GM23338 (cell line): Measurements from ENCODE around the gene SLITRK1. TPM values are rescaled to one million over a fixed set of nuclear protein-coding genes. Genes with fewer than 3 reads are reported as not detected.

Source experiments
- ATAC-seq: fragments of 200-7000 bp; cut with Tn5 transposase; 3 replicates; pipeline ENCODE4 v1.9.1; 2020
- DNase-seq: peaks from one replicate; pipeline ENCODE4 v3.0.0-alpha.2; 2015; ENCODE audit warnings: low spot score
- H2AFZ ChIP-seq: fragments of 200-600 bp; sonication (generic); 2 replicates; pipeline ENCODE4 v1.8.0; 2016; ENCODE audit warnings: antibody characterized with exemption, mild to moderate bottlenecking, moderate library complexity
- H3F3A ChIP-seq: fragments of 200-600 bp; sonication (generic); replicated peaks from 2 replicates; pipeline ENCODE4 v1.8.0; 2017; ENCODE audit warnings: antibody characterized with exemption, mixed run types, low read depth
- H3K27ac ChIP-seq: fragments of 200-600 bp; sonication (generic); 2 replicates; pipeline ENCODE4 v1.6.1; 2016; ENCODE audit warnings: low read depth
- H3K27me3 ChIP-seq: fragments of 200-600 bp; sonication (generic); 2 replicates; pipeline ENCODE4 v1.8.0; 2016; ENCODE audit warnings: mild to moderate bottlenecking, mixed run types, moderate library complexity; ENCODE audit not compliant: insufficient read depth
- H3K36me3 ChIP-seq: fragments of 200-600 bp; sonication (generic); 2 replicates; pipeline ENCODE4 v1.8.0; 2016; ENCODE audit warnings: mild to moderate bottlenecking; ENCODE audit not compliant: insufficient read depth
- H3K4me1 ChIP-seq: fragments of 200-600 bp; sonication (generic); 2 replicates; pipeline ENCODE4 v1.8.0; 2016; ENCODE audit warnings: mild to moderate bottlenecking, moderate library complexity; ENCODE audit not compliant: insufficient read depth
- H3K4me2 ChIP-seq: fragments of 200-600 bp; sonication (generic); 2 replicates; pipeline ENCODE4 v1.7.1; 2017; ENCODE audit warnings: mixed run types
- H3K4me3 ChIP-seq: fragments of 200-600 bp; sonication (generic); 2 replicates; pipeline ENCODE4 v1.6.1; 2016; ENCODE audit warnings: mixed run types
- H3K79me2 ChIP-seq: fragments of 200-600 bp; sonication (generic); replicated peaks from 2 replicates; pipeline ENCODE4 v1.8.0; 2017; ENCODE audit warnings: mild to moderate bottlenecking; ENCODE audit not compliant: insufficient read depth
- H3K9me2 ChIP-seq: fragments of 200-600 bp; sonication (generic); 2 replicates; pipeline ENCODE4 v1.8.0; 2017; ENCODE audit not compliant: insufficient read depth
- H4K20me1 ChIP-seq: fragments of 200-600 bp; sonication (generic); replicated peaks from 2 replicates; pipeline ENCODE4 v1.8.0; 2017; ENCODE audit warnings: mild to moderate bottlenecking; ENCODE audit not compliant: insufficient read depth
- H3K27ac Mint-ChIP-seq: 2 replicates; pipeline ENCODE4 v1.8.0; 2020; ENCODE audit warnings: inconsistent platforms, mild to moderate bottlenecking, moderate library complexity, mixed read lengths
- H3K27me3 Mint-ChIP-seq: 3 replicates; pipeline ENCODE4 v1.8.0; 2022; ENCODE audit warnings: low read depth, mild to moderate bottlenecking, moderate library complexity, mixed read lengths, inconsistent platforms; ENCODE audit not compliant: insufficient read depth, poor library complexity
- H3K36me3 Mint-ChIP-seq: 3 replicates; pipeline ENCODE4 v1.8.0; 2021; ENCODE audit warnings: low read depth, mild to moderate bottlenecking, inconsistent platforms, moderate library complexity, mixed read lengths
- H3K4me1 Mint-ChIP-seq: 3 replicates; pipeline ENCODE4 v1.8.0; 2020; ENCODE audit warnings: mild to moderate bottlenecking, inconsistent platforms, mixed read lengths
- H3K4me3 Mint-ChIP-seq: 3 replicates; pipeline ENCODE4 v1.8.0; 2021; ENCODE audit warnings: moderate library complexity, mild to moderate bottlenecking, inconsistent platforms, mixed read lengths
- H3K9me3 Mint-ChIP-seq: 3 replicates; pipeline ENCODE4 v1.8.0; 2020; ENCODE audit warnings: moderate library complexity, mild to moderate bottlenecking, inconsistent platforms, mixed read lengths
- EZH2 ChIP-seq: fragments of 200-600 bp; sonication (generic); IDR thresholded peaks from one replicate; pipeline ENCODE4 v1.8.0; 2017; ENCODE audit warnings: antibody characterized with exemption, mild to moderate bottlenecking, low read depth; ENCODE audit not compliant: unreplicated experiment
- NANOG ChIP-seq: IDR thresholded peaks from 2 replicates; pipeline ENCODE4 v1.6.1; 2016; ENCODE audit warnings: antibody characterized with exemption, borderline replicate concordance
- polyA plus RNA-seq: library from polyadenylated mRNA; unstranded; fragments of >200 nt; fragmentation: Nextera tagmentation; extraction: Ambion mirVana; gene quantifications from 2 replicates; pipeline ENCODE4 v1.2.1, GENCODE V29; 2016
- total RNA-seq: library from RNA; depleted of rRNA; stranded (reverse); fragments of >200 nt; shearing (Covaris generic); gene quantifications from 2 replicates; pipeline ENCODE4 v1.2.3, GENCODE V29; 2014
- TF ChIP-seq, protein P1 (sequence below): IDR thresholded peaks from one replicate; pipeline ENCODE4 v1.6.1; 2018; ENCODE audit warnings: antibody characterized with exemption; ENCODE audit not compliant: unreplicated experiment

Gene SLITRK1
- total and polyA plus RNA-seq, 2 experiments from 2014 or later, result 0.29 to 1.1 TPM

DNA sequence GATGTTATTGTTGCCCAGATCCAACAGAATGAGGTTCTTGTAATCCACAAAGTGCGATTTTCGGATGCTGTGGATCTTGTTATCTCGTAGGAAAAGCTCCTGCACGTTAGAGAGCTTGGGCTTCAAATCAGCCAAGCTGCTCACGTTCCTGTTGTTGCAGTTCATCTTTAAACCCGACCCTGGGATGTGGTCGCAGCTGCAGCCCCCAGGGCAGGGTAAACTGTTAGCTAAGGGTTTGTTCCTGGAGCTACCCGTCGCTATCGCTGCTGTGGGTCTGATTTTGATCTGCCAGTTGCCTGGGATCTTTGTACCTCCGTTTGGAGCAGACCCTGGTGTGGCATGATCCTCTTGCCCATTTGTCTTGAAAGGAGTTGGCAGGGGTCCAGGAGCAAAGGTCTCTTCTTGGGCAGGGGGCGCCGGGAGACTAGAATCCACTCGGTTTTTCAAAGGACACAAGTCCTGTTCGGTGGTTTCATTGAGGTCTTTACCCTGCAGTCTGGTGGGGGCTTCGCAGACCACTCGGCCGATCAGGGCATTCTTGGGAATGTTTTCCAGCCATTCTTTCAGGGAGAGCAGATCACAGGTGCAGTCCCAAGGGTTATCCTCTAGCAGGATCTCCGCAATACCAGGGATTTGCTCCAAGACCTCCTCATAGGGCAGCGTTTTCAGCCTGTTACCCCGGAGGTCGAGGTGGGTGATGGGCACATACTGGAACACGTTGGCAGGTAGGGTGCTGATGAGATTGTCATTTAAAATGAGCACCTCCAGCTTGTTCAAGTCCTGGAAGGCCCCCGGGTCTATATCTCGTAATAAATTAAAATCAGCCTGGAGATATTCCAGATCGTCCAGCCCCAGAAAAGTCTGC, 1.8 kb downstream of the SLITRK1 start:
- Histone ChIP-seq H3F3A (no peaks in the 10 kb centered on the region), H3K9me2 (no peaks in the 10 kb centered on the region), H3K36me3 (no peaks in the 10 kb centered on the region), H3K4me3 (peak overlapping the region; percentile 53), H3K4me1 (peaks cover 47% of the 10 kb centered on the region), H3K79me2 (no peaks in the 10 kb centered on the region), H3K27me3 (peaks cover 83% of the 10 kb centered on the region), H4K20me1 (no peaks in the 10 kb centered on the region), H2AFZ (peak overlapping the region; percentile 93), H3K27ac (no peak overlapping the region), H3K4me2 (peak overlapping the region; percentile 85)
- TF ChIP-seq, protein P1, sequence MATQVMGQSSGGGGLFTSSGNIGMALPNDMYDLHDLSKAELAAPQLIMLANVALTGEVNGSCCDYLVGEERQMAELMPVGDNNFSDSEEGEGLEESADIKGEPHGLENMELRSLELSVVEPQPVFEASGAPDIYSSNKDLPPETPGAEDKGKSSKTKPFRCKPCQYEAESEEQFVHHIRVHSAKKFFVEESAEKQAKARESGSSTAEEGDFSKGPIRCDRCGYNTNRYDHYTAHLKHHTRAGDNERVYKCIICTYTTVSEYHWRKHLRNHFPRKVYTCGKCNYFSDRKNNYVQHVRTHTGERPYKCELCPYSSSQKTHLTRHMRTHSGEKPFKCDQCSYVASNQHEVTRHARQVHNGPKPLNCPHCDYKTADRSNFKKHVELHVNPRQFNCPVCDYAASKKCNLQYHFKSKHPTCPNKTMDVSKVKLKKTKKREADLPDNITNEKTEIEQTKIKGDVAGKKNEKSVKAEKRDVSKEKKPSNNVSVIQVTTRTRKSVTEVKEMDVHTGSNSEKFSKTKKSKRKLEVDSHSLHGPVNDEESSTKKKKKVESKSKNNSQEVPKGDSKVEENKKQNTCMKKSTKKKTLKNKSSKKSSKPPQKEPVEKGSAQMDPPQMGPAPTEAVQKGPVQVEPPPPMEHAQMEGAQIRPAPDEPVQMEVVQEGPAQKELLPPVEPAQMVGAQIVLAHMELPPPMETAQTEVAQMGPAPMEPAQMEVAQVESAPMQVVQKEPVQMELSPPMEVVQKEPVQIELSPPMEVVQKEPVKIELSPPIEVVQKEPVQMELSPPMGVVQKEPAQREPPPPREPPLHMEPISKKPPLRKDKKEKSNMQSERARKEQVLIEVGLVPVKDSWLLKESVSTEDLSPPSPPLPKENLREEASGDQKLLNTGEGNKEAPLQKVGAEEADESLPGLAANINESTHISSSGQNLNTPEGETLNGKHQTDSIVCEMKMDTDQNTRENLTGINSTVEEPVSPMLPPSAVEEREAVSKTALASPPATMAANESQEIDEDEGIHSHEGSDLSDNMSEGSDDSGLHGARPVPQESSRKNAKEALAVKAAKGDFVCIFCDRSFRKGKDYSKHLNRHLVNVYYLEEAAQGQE, result no peak
- TF ChIP-seq EZH2, result peak; percentile 6
- Mint-ChIP-seq H3K4me1 (peaks cover 45% of the 10 kb centered on the region), H3K27me3 (peaks cover 19% of the 10 kb centered on the region), H3K27ac (no peak overlapping the region), H3K4me3 (peak overlapping the region; percentile 85), H3K36me3 (peaks cover 17% of the 10 kb centered on the region), H3K9me3 (peaks cover 8% of the 10 kb centered on the region; the same call in 1 of the 3 replicates)
- DNase-seq, result peak; percentile 28
- ATAC-seq, result no peak; the same call in 2 of the 3 replicates

DNA sequence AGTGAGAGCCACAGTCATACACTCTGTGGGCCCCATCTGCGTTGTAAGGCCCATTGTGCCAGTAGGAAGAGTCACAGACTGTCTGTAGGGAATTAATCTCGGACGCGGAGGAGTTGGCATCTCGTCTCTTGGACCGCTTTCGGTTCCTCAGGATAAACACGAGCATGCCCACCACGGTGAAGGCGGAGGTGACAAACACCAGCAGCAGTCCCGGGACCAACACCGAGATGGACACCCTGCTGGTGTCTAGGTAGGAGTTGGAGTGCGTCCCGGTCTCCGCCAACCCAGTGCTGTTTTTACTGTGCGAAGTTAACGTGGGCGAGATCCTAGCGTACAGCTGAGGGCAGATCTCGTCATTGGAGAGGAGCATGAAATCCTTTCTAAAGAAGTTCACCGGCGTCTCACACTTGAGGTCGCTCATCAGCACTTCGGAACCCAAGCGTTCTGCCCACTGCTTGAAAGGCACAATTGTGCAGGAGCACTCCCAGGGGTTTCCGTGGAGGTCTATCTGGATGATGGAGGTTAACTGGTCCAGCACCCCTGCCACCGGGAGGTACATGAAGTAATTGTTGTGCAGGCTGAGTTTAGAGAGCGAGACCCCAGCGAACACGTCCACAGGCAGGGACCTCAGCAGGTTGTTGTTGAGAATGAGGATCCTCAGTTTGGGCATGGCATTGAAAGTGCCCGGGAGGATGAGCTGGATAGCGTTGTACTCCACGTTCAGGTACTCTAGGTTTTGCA, 2.7 kb downstream of the SLITRK1 start:
- TF ChIP-seq NANOG (no peak), EZH2 (peak; percentile 53)
- peaks cover 77% of the 10 kb centered on the region for H3K27me3 ChIP-seq
- no peaks in the 10 kb centered on the region for H3K9me2 ChIP-seq
- Mint-ChIP-seq H3K27me3 (peaks cover 19% of the 10 kb centered on the region), H3K9me3 (peaks cover 8% of the 10 kb centered on the region; the same call in 1 of the 3 replicates), H3K27ac (no peak overlapping the region), H3K4me1 (peaks cover 44% of the 10 kb centered on the region), H3K4me3 (peak overlapping the region; percentile 22; the same call in 1 of the 3 replicates), H3K36me3 (peaks cover 17% of the 10 kb centered on the region)
- H3K4me3 ChIP-seq, result peak overlapping the region; percentile 53
- H4K20me1 ChIP-seq, result no peaks in the 10 kb centered on the region
- no peaks in the 10 kb centered on the region for H3F3A ChIP-seq
- H3K4me1 ChIP-seq, result peaks cover 47% of the 10 kb centered on the region
- H3K27ac ChIP-seq, result no peak overlapping the region
- peak overlapping the region; percentile 85 for H3K4me2 ChIP-seq
- ATAC-seq, result no peak
- DNase-seq, result peak; percentile 32
- no peaks in the 10 kb centered on the region for H3K36me3 ChIP-seq
- H3K79me2 ChIP-seq, result no peaks in the 10 kb centered on the region
- H2AFZ ChIP-seq, result peak overlapping the region; percentile 93
